K562 (cell line): ENCODE data around the gene DCAF6. TPM values are rescaled to one million over a fixed set of nuclear protein-coding genes. Genes with fewer than 3 reads are reported as not detected.

ENCODE experiments used
- ATAC-seq: fragments of 200-7000 bp; cut with Tn5 transposase; 3 replicates; pipeline ENCODE4 v1.9.1; 2020; ENCODE audit warnings: moderate library complexity
- BruUV-seq: library from RNA; stranded (reverse); fragments of 400-500 nt; replicated peaks from 2 replicates; lab custom pipeline; 2021; lab: Mats Ljungman, UMichigan
- CTCF ChIA-PET: fragments of 300-600 bp; formaldehyde crosslinking; extraction: SDS; loops from one replicate; lab custom pipeline; 2021; ENCODE audit warnings: low intra/inter-chr PET ratio; lab: Yijun Ruan, JAX
- POLR2A ChIA-PET: fragments of 300-600, 350-650 bp; sonication (Branson Sonifier 250); formaldehyde crosslinking; extraction: SDS; loops from one replicate; lab custom pipeline; 2021; ENCODE audit warnings: antibody characterized with exemption, inconsistent platforms; lab: Yijun Ruan, JAX
- DNase-seq, 4 experiments: peaks; one replicate each; pipeline versions ENCODE4 v3.0.0 to v3.0.0-alpha.2; 2011 to 2018; ENCODE audit warnings: low spot score in 3 of 4, mixed read lengths in 3 of 4; ENCODE audit errors: extremely low read depth in 1 of 4
- FAIRE-seq: peaks from 2 replicates; lab custom pipeline; 2011; peaks lifted over from hg19 to GRCh38; lab: Jason Lieb, UNC
- H2AFZ ChIP-seq: 2 replicates; pipeline ENCODE4 v1.6.0; 2011; ENCODE audit warnings: low read depth, low read length, control low read depth, inconsistent platforms
- H3K27ac ChIP-seq: fragments of 200-600 bp; 3 replicates; pipeline ENCODE4 v1.8.0; 2011; ENCODE audit warnings: low read depth, mild to moderate bottlenecking, control low read depth, inconsistent platforms, low read length, moderate library complexity, mixed read lengths; ENCODE audit errors: extremely low read depth
- H3K27me3 ChIP-seq, 2 experiments: fragments of 300-600 bp in 1 of 2; 2 replicates in 1 of 2; 3 replicates in 1 of 2; pipeline versions ENCODE4 v1.6.0 to v1.8.0; 2011; ENCODE audit warnings: inconsistent platforms in 2 of 2, low read length in 2 of 2, mild to moderate bottlenecking in 1 of 2, mixed read lengths in 1 of 2, moderate library complexity in 1 of 2; ENCODE audit not compliant: control insufficient read depth in 2 of 2, insufficient read depth in 2 of 2
- H3K36me3 ChIP-seq: fragments of 300-600 bp; 3 replicates; pipeline ENCODE4 v1.8.0; 2011; ENCODE audit warnings: mild to moderate bottlenecking, low read length, inconsistent platforms; ENCODE audit not compliant: control insufficient read depth, insufficient read depth
- H3K4me1 ChIP-seq, 2 experiments: fragments of 200-600 bp in 1 of 2; replicated peaks in 1 of 2; 2 replicates in 1 of 2; 3 replicates in 1 of 2; pipeline versions ENCODE4 v1.5.1 to v1.8.0; 2011; ENCODE audit warnings: inconsistent platforms in 2 of 2, low read length in 2 of 2, mild to moderate bottlenecking in 1 of 2, mixed read lengths in 1 of 2, moderate library complexity in 1 of 2; ENCODE audit not compliant: control insufficient read depth in 2 of 2, insufficient read depth in 2 of 2
- H3K4me2 ChIP-seq: 2 replicates; pipeline ENCODE4 v1.6.1; 2011; ENCODE audit warnings: low read length, control low read depth, inconsistent platforms, mixed read lengths; ENCODE audit not compliant: insufficient read depth
- H3K4me3 ChIP-seq: fragments of 200-600 bp; sonication (generic), shearing (Covaris generic); 2 replicates; pipeline ENCODE4 v1.5.1; 2016; ENCODE audit warnings: control low read depth, inconsistent platforms
- H3K79me2 ChIP-seq: fragments of 200-600 bp; 3 replicates; pipeline ENCODE4 v1.8.0; 2011; ENCODE audit warnings: low read length, inconsistent platforms; ENCODE audit not compliant: control insufficient read depth, insufficient read depth
- H3K9ac ChIP-seq, 2 experiments: 2 replicates each; pipeline versions ENCODE4 v1.6.0 to v1.6.1; 2011; ENCODE audit warnings: low read depth in 2 of 2, low read length in 2 of 2, control low read depth in 1 of 2, inconsistent platforms in 1 of 2, mild to moderate bottlenecking in 1 of 2, mixed read lengths in 1 of 2; ENCODE audit not compliant: insufficient read depth in 1 of 2
- H3K9me1 ChIP-seq: one replicate; pipeline ENCODE4 v1.6.0; 2011; ENCODE audit warnings: inconsistent platforms, mild to moderate bottlenecking, low read length, moderate library complexity; ENCODE audit not compliant: control insufficient read depth, insufficient read depth
- H3K9me3 ChIP-seq: replicated peaks from 2 replicates; pipeline ENCODE4 v1.5.1; 2011; ENCODE audit warnings: low read depth, low read length, inconsistent platforms; ENCODE audit not compliant: control insufficient read depth, insufficient read depth
- H4K20me1 ChIP-seq: replicated peaks from 2 replicates; pipeline ENCODE4 v1.6.1; 2011; ENCODE audit warnings: low read length, inconsistent platforms, mixed read lengths; ENCODE audit not compliant: control insufficient read depth, insufficient read depth
- EP300 ChIP-seq: IDR thresholded peaks from 2 replicates; pipeline ENCODE4 v1.6.1; 2012; ENCODE audit warnings: low read length, improper control_type of control experiment
- MAFF ChIP-seq: IDR thresholded peaks from 2 replicates; pipeline ENCODE4 v1.6.1; 2012; ENCODE audit warnings: low read length, improper control_type of control experiment
- MGA ChIP-seq: fragments of 450-650 bp; IDR thresholded peaks from 2 replicates; pipeline ENCODE4 v1.6.1; 2016; ENCODE audit warnings: mild to moderate bottlenecking, moderate library complexity
- NCOA1 ChIP-seq: fragments of 450-650 bp; IDR thresholded peaks from 2 replicates; pipeline ENCODE4 v1.6.1; 2016; ENCODE audit warnings: low read depth
- NFATC3 ChIP-seq: fragments of 450-650 bp; IDR thresholded peaks from 2 replicates; pipeline ENCODE4 v1.6.1; 2017; ENCODE audit warnings: mild to moderate bottlenecking
- NR2C1 ChIP-seq, 2 experiments: fragments of 450-650 bp; IDR thresholded peaks; 2 replicates each; pipeline ENCODE4 v1.6.1; 2017; ENCODE audit warnings: mild to moderate bottlenecking in 2 of 2, antibody characterized with exemption in 1 of 2, inconsistent platforms in 1 of 2, missing compliant biosample characterization in 1 of 2, missing genetic modification characterization in 1 of 2
- TAF9B ChIP-seq: fragments of 450-650 bp; IDR thresholded peaks from 2 replicates; pipeline ENCODE4 v1.6.1; 2018; ENCODE audit warnings: mild to moderate bottlenecking; ENCODE audit not compliant: partially characterized antibody
- ZBTB17 ChIP-seq: fragments of 450-650 bp; formaldehyde crosslinking; IDR thresholded peaks from 2 replicates; pipeline ENCODE4 v1.4.0; 2020; ENCODE audit warnings: mild to moderate bottlenecking
- ZKSCAN8 ChIP-seq: fragments of 200-800 bp; sonication (Bioruptor generic); IDR thresholded peaks from 2 replicates; pipeline ENCODE4 v1.6.1; 2016; ENCODE audit warnings: missing genetic modification characterization, missing compliant biosample characterization
- ZNF134 ChIP-seq: fragments of 250-450 bp; sonication (Bioruptor Pico); conservative IDR thresholded peaks from 2 replicates; pipeline ENCODE4 v1.4.0; 2020
- WGBS: fragments of 100-300 bp; shearing (Covaris generic); methylation state at CpG from one replicate; pipeline ENCODE4 v1.1.6; 2016; ENCODE audit warnings: low coverage, mixed read lengths; ENCODE audit not compliant: insufficient coverage; ENCODE audit errors: missing lambda C conversion rate; 5-methylcytosine and 5-hydroxymethylcytosine counted together
- in situ Hi-C: fragments of 300-500 bp; cut with MboI; formaldehyde crosslinking; loops from 4 replicates; pipeline ENCODE4 v1.15.0; 2018; ENCODE audit warnings: inconsistent platforms, mixed read lengths
- intact Hi-C: fragments of 100-400 bp; cut with micrococcal nuclease; formaldehyde crosslinking; loops from 2 replicates; pipeline ENCODE4 v1.14.2; 2022
- polyA plus RNA-seq, 8 experiments: library from polyadenylated mRNA; depleted of rRNA in 4 of 8; stranded (reverse) in 5 of 8; unstranded in 3 of 8; fragments of >200 nt; fragmentation: Nextera tagmentation in 2 of 8; fragmentation: Illumina TruSeq in 1 of 8; extraction: Ambion mirVana in 2 of 8; extraction: Trizol in 1 of 8; gene quantifications; 2 replicates each; pipeline versions ENCODE4 v1.2.1 to v1.2.3, GENCODE V29; 2011 to 2014; ENCODE audit warnings: inconsistent platforms in 1 of 8, missing spikeins in 1 of 8
- total RNA-seq, 7 experiments: library from RNA; depleted of rRNA in 6 of 7; stranded (reverse); fragments of >200 nt in 6 of 7; fragmentation: Illumina TruSeq in 2 of 7; extraction: Trizol in 2 of 7; gene quantifications; 2 replicates each; pipeline versions ENCODE4 v1.2.1 to v1.2.3, GENCODE V29; 2011 to 2021; ENCODE audit warnings: low replicate concordance in 1 of 7

DCAF6 gene
- total and polyA plus RNA-seq, 9 of the 15 experiments (the other 6 are each of a cell fraction or from before 2014, with no cell fraction given): 19.1 to 102 (median 46.3) TPM

DNA sequence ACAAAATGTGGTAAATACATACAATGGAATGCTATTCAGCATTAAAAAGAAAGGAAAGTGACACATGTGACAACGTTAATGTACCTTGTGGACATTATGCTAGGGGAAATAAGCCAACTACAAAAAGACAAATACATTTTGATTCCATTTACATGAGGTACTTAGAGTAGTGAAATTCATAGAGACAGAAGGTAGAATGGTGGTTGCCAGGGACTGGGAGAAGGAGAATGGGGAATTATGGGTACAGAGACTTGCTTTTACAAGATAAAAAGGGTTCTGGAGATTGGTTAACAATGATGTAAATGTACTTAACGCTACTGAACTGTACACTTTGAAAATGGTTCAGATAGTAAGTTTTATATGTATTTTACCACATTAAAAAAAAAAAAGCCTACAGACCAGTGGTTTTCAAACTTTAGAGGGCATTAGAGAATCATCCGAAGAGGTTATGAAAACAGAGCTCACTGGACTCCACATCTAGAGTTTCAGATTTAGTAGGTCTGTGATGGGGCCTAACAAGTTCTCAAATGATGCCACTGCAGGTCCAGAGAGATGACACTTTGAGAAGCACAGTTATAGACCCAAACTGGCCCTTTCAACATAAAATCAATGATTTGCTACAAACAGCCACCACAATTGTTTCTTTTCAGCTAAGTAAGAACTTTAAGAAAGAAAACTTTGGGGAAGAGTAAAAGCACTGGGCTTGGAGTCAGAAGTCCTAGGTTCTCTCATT is 13.0 kb upstream of the DCAF6 start:
- DNase-seq (peak in 1 of 4 experiments; percentile 60), ATAC-seq (peak; percentile 41), FAIRE-seq (peak; percentile 23)
- in situ Hi-C loops (no loop called here), intact Hi-C loops (loop anchor here (5.0 kb wide), 1 partner anchor 201 kb away; the partner anchor contains the start of gene MPZL1)
- peaks cover 24 to 55% of the 10 kb centered on the region in 2 experiments for H3K4me1 ChIP-seq
- no peaks in the 10 kb centered on the region for H4K20me1 ChIP-seq
- H3K27me3 ChIP-seq: no peaks in the 10 kb centered on the region
- POLR2A ChIA-PET: interaction anchor here (0.7 to 1.7 kb wide), 5 partner anchors 9 to 257 kb away, joined by 3 to 11 read pairs (median 3); partner anchors contain the start of genes ADCY10, DCAF6 and MPC2
- H3K9ac ChIP-seq: peak overlapping the region in 1 of 2 experiments; percentile 67; a peak in 2 of 4 replicates
- peak overlapping the region; percentile 76 for H3K27ac ChIP-seq
- BruUV-seq: no TSS peak
- no peak overlapping the region for H3K4me3 ChIP-seq
- no peaks in the 10 kb centered on the region for H3K9me3 ChIP-seq
- H3K79me2 ChIP-seq: peaks cover 89% of the 10 kb centered on the region
- H3K9me1 ChIP-seq: no peaks in the 10 kb centered on the region
- CTCF ChIA-PET: no interaction called here
- 19% methylated on average over 3 of the region's 3 CpGs for WGBS
- peaks cover 35% of the 10 kb centered on the region for H3K36me3 ChIP-seq
- peak overlapping the region; percentile 38 for H3K4me2 ChIP-seq
- peak overlapping the region; percentile 28 for H2AFZ ChIP-seq
- TF ChIP-seq MAFF: no peak; the same call in 1 of the 2 replicates
- 0 out of 2 replicates have a peak, but pooled peaks have one; percentile 37 for TF ChIP-seq ZBTB17 (CRISPR knock-in tag)
- TF ChIP-seq TAF9B: peak; percentile 63
- TF ChIP-seq MGA: no peak
- TF ChIP-seq NCOA1: no peak
- peak; percentile 39; the same call in 1 of the 2 replicates for TF ChIP-seq ZNF134
- 0 out of 2 replicates have a peak, but pooled peaks have one; percentile 10 for TF ChIP-seq EP300
- TF ChIP-seq NFATC3: 0 out of 2 replicates have a peak, but pooled peaks have one; percentile 24
- no peak for TF ChIP-seq NR2C1 (IDR thresholded peaks at IDR 0.05)
- TF ChIP-seq NR2C1 (tag; IDR thresholded peaks at IDR 0.05): peak; percentile 0; the same call in 1 of the 2 replicates
- 0 out of 2 replicates have a peak, but pooled peaks have one; percentile 59 for TF ChIP-seq ZKSCAN8
